Suprapubic skin (tissue), 4 donors: ENCODE results near the gene MLXIPL. TPM values are rescaled to one million over a fixed set of nuclear protein-coding genes. Genes with fewer than 3 reads are reported as not detected.

Source experiments
- DNase-seq, 2 donors: peaks; one replicate each; pipeline ENCODE4 v3.0.0-alpha.2; 2019; ENCODE audit warnings: low spot score in 2 of 2
- H3K27ac ChIP-seq: fragments of 200-600 bp; sonication (generic); one replicate; pipeline ENCODE4 v1.5.1; 2019
- H3K27me3 ChIP-seq: fragments of 200-600 bp; sonication (generic); one replicate; pipeline ENCODE4 v1.5.1; 2019
- H3K36me3 ChIP-seq: fragments of 200-600 bp; sonication (generic); one replicate; pipeline ENCODE4 v1.5.1; 2019
- H3K4me1 ChIP-seq: fragments of 200-600 bp; sonication (generic); one replicate; pipeline ENCODE4 v1.5.1; 2019
- H3K4me3 ChIP-seq: fragments of 200-600 bp; sonication (generic); one replicate; pipeline ENCODE4 v1.5.1; 2019; ENCODE audit warnings: mild to moderate bottlenecking
- H3K9me3 ChIP-seq: fragments of 200-600 bp; sonication (generic); one replicate; pipeline ENCODE4 v1.5.1; 2019
- EP300 ChIP-seq: sonication (generic); formaldehyde crosslinking; IDR thresholded peaks from one replicate; pipeline ENCODE4 v1.6.1; 2017; ENCODE audit warnings: antibody characterized with exemption
- POLR2A ChIP-seq, 2 donors: fragments of 450-650 bp; IDR thresholded peaks; one replicate each; pipeline ENCODE4 v1.6.1; 2017; ENCODE audit warnings: antibody characterized with exemption in 2 of 2, mild to moderate bottlenecking in 2 of 2, moderate library complexity in 2 of 2
- POLR2AphosphoS5 ChIP-seq, 3 donors: sonication (generic); formaldehyde crosslinking; IDR thresholded peaks; one replicate each; pipeline ENCODE4 v1.6.1; 2017; ENCODE audit warnings: antibody characterized with exemption in 3 of 3
- WGBS: methylation state at CpG from one replicate; pipeline ENCODE4 v1.1.5; 2018; 5-methylcytosine and 5-hydroxymethylcytosine counted together
- total RNA-seq, 4 donors: library from RNA; depleted of rRNA; stranded (reverse); fragments of >200 nt; gene quantifications; one replicate each; pipeline ENCODE4 v1.1.0, GENCODE V29; 2016
- TF ChIP-seq, protein P1 (sequence below), 2 donors: fragments of 200-600 bp in 1 of 2; fragments of 450-650 bp in 1 of 2; sonication (generic) in 1 of 2; IDR thresholded peaks; one replicate each; pipeline ENCODE4 v1.5.1; 2016 to 2019; ENCODE audit warnings: antibody characterized with exemption in 2 of 2, mild to moderate bottlenecking in 1 of 2, moderate library complexity in 1 of 2

MLXIPL gene
- total RNA-seq, 4 donors from 2014 or later: 1.9 to 9.3 (median 2.7) TPM

DNA sequence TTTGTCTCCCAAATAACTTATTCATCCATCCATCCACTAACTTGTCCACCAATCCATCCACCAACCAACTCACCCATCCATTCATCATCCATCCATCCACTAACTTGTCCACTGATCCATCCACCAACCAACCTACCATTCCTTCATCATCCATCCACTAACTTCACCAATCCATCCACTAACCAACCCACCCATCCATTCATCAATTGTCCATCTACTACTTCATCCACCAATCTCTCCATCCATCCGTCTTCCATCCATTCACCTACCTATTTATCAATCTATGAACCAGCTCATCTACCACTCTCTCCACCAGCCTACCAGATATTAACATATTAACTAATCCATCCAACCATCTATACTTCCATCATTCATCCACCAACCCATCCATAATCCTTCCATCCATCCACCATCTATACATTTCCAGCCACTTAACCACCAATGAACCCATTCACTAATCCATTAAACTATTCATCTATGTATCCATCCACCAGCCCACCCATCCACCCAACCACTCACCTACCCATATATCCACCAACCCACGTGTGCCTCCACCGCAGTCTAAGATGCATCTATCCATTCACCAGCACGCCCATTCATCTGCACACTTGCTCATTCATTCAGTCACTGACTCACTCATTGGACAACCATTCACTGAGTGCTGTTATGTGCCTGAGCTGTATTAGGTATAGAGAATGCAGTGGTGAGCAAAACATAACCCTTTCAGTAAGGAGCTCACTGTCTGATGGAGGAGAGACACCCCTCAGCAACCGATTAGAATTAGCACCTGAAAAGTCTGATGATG, 26.1 kb downstream of the MLXIPL start:
- peaks cover 2% of the 10 kb centered on the region for H3K4me1 ChIP-seq
- TF ChIP-seq POLR2A (IDR thresholded peaks at IDR 0.05) (no peak), POLR2AphosphoS5 (IDR thresholded peaks at IDR 0.05) (no peak), EP300 (no peak)
- TF ChIP-seq, protein P1, sequence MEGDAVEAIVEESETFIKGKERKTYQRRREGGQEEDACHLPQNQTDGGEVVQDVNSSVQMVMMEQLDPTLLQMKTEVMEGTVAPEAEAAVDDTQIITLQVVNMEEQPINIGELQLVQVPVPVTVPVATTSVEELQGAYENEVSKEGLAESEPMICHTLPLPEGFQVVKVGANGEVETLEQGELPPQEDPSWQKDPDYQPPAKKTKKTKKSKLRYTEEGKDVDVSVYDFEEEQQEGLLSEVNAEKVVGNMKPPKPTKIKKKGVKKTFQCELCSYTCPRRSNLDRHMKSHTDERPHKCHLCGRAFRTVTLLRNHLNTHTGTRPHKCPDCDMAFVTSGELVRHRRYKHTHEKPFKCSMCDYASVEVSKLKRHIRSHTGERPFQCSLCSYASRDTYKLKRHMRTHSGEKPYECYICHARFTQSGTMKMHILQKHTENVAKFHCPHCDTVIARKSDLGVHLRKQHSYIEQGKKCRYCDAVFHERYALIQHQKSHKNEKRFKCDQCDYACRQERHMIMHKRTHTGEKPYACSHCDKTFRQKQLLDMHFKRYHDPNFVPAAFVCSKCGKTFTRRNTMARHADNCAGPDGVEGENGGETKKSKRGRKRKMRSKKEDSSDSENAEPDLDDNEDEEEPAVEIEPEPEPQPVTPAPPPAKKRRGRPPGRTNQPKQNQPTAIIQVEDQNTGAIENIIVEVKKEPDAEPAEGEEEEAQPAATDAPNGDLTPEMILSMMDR (IDR thresholded peaks at IDR 0.05): no peak
- H3K9me3 ChIP-seq: no peaks in the 10 kb centered on the region
- H3K27me3 ChIP-seq: peaks cover 33% of the 10 kb centered on the region
- no peaks in the 10 kb centered on the region for H3K36me3 ChIP-seq
- 91% methylated on average over 5 of the region's 5 CpGs for WGBS
- no peak for DNase-seq
- H3K4me3 ChIP-seq: no peak overlapping the region
- H3K27ac ChIP-seq: no peak overlapping the region

DNA sequence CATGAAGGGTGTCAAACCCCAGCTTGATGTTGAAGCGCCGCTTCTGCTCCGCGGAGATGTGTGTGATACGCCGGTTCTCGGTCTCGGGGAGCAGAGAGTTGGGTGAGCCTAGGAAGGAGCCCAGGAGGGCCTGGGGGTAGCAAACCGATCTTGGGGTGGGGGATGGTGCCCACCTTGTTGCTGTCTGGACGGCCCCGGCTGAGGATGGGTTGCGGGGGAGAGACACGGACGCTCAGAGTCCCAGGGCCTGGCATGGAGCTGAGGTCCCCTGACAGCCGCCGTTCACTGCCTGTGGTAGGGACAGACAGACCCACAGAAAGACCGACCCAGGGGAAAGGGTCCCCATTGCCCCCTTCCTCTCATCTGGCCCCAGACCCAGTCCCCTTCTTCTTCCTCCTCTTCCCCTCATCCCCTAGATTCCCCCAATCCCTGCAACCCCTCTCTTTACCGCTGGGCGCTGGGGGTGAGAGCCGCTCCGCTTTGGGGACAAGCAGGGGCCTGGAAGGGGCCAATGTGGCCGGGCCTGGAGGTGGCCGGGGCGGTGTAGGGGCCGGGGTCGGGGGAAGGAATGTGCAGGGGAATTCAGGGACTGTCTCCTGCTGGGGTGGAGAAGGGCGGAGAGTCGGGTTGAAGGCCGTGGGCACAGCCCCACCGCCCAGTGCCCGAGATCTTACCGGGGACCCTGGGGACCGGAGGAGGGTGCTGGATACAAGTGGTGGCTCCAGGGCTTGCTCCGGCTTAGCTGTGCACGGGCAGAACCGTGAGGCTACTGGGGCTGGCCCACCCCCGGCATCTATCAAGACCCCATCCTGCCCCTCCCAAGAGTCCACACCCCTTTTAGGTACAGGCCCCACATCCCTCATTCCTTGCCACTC, 27.9 kb downstream of the MLXIPL start:
- no peak overlapping the region for H3K27ac ChIP-seq
- WGBS: 63% methylated on average over 36 of the region's 37 CpGs
- DNase-seq: no peak

DNA sequence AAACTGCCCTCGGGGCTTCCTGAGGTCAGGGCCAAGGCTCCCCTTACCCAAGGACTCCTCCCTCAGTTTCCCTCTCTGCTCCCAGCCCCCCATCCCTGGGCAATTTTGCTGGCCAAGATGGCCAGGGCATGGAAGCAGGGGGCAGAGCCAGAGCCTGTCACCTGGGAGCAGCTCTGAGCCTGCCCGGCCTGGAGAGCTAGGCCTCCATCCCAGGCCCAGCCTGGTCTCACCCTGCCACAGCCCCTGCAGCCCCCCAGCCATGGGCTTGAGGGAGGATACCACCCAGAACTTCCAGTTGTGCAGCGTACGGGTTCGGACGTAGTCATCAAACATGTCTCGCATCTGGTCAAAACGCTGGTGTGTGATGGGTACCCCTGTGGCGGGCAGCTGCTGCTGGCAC, 29.0 kb downstream of the MLXIPL start:
- H3K36me3 ChIP-seq: no peaks in the 10 kb centered on the region
- H3K4me3 ChIP-seq: no peak overlapping the region
- H3K27me3 ChIP-seq: peaks cover 22% of the 10 kb centered on the region
- no peak for DNase-seq
- H3K4me1 ChIP-seq: peaks cover 2% of the 10 kb centered on the region
- no peak overlapping the region for H3K27ac ChIP-seq
- TF ChIP-seq, protein P1 (IDR thresholded peaks at IDR 0.05): no peak
- TF ChIP-seq EP300: no peak
- no peak for TF ChIP-seq POLR2A (IDR thresholded peaks at IDR 0.05)
- TF ChIP-seq POLR2AphosphoS5 (IDR thresholded peaks at IDR 0.05): no peak
- no peaks in the 10 kb centered on the region for H3K9me3 ChIP-seq
- 69% methylated on average over 3 of the region's 9 CpGs for WGBS

More for the DNA sequence above, 27.9 kb downstream of the MLXIPL start:
- H3K9me3 ChIP-seq: no peaks in the 10 kb centered on the region
- peaks cover 2% of the 10 kb centered on the region for H3K4me1 ChIP-seq
- TF ChIP-seq EP300 (no peak), POLR2AphosphoS5 (IDR thresholded peaks at IDR 0.05) (no peak), POLR2A (IDR thresholded peaks at IDR 0.05) (no peak)
- TF ChIP-seq, protein P1 (IDR thresholded peaks at IDR 0.05): no peak
- no peak overlapping the region for H3K4me3 ChIP-seq
- H3K27me3 ChIP-seq: peaks cover 22% of the 10 kb centered on the region
- H3K36me3 ChIP-seq: no peaks in the 10 kb centered on the region

DNA sequence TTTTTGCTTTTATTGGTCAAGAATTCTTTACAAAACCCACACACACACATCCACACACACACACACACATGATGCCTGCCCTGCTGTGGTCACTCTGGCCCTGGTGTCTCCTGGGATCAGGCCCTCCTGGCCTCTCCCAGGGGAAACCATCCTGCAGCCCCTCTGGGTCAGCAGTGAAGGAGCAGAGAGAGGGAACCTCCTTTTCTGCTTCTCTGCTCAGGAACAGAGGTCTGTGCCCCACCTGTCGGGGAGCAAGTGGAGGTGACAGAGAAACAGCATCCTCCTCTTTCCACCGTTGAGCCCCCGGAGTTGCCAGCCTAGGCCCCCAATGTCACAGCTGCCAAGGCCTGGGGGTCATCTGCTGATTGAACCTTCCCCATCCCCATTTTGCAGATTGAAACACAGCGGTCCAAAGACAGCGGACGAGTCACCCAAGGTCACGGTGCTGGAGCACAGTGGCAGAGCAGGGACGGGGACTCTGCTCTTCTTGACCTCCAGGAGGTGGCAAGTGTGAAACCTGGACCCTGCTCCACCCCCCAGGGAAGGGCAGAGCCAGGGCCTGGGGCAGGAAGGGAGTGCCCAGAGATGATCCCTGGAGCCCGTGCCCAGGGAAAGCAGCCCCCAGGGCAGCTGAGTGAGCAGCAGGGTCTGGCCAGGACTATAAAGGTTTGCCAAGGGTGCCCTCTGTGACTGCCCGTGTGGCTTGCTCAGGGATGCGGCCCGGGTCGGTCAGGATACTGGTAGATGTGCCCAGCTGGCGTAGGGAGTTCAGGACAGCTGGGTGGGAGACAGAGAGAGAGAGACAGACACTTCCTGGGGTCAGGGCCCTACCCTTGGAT, 30.9 kb downstream of the MLXIPL start:
- Histone ChIP-seq H3K27ac (no peak overlapping the region), H3K36me3 (no peaks in the 10 kb centered on the region), H3K4me3 (no peak overlapping the region), H3K27me3 (peaks cover 17% of the 10 kb centered on the region), H3K4me1 (no peaks in the 10 kb centered on the region), H3K9me3 (no peaks in the 10 kb centered on the region)
- WGBS: 72% methylated on average over 7 of the region's 14 CpGs
- no peak for DNase-seq
- TF ChIP-seq EP300: no peak
- TF ChIP-seq POLR2AphosphoS5 (IDR thresholded peaks at IDR 0.05): no peak
- TF ChIP-seq, protein P1 (IDR thresholded peaks at IDR 0.05): no peak
- TF ChIP-seq POLR2A (IDR thresholded peaks at IDR 0.05): no peak
